GM21737 (cell line): ENCODE measurements around the gene REPS2.

Experiments used
- ATAC-seq: cut with Tn5 transposase; IDR thresholded peaks from one replicate; pipeline ENCODE4 v1.9.1; 2021; ENCODE audit warnings: mild to moderate bottlenecking, moderate library complexity; ENCODE audit not compliant: unreplicated experiment

The REPS2 gene

DNA sequence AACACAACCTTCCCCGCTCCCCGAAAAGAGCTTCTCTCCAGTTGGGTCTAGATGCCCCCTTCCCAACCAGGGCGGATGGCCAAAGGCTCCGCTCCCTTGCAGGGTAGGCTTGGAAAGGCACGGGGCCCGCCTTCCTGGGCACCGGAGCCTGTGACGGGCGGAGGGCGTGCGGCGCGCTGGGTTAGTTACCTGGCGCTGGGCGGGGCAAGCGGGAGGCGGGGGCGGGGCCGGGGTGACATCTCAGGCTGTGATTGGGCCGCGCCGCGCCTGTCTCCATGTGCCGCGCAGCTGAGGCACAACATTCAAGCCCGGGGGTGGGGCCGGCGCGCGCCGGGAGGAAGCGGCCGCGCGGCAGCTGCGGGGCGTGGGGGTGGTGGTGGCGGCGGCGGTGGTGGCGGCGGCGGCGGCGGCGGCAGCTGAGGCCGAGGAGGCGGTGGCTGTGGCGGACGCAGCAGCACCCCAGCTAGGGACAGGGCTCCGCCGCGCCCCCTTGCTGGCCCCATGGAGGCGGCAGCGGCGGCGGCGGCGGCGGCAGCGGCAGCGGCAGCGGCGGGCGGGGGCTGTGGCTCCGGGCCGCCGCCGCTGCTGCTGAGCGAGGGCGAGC is at the start of gene REPS2:
Gene REPS2, plus strand, starts transcription at position 298 of the 604 bp plus-strand sequence. Its CDS starts 204 bp downstream, at position 502.
- peak; percentile 95 for ATAC-seq

DNA sequence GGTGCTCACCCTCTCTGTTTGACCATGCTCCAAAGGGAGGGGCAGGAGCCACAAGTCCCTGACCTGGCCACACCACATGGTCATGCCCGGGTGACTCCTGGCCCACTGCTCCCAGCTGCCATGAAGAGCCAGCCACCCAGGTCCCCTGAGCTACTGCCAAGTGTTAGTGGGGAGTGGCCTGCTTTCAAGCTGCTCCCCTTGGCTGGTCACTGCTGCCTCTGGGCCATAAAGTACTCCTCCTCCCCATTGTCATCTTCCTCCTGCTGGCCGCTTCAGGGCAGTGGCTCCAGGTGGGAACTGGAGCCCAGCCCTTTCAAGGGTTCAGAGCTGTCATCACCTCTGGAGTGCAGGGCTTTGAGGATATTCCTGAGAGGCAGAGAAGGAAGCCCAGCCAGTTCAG is 49.0 kb upstream of the REPS2 start:
- no peak for ATAC-seq

DNA sequence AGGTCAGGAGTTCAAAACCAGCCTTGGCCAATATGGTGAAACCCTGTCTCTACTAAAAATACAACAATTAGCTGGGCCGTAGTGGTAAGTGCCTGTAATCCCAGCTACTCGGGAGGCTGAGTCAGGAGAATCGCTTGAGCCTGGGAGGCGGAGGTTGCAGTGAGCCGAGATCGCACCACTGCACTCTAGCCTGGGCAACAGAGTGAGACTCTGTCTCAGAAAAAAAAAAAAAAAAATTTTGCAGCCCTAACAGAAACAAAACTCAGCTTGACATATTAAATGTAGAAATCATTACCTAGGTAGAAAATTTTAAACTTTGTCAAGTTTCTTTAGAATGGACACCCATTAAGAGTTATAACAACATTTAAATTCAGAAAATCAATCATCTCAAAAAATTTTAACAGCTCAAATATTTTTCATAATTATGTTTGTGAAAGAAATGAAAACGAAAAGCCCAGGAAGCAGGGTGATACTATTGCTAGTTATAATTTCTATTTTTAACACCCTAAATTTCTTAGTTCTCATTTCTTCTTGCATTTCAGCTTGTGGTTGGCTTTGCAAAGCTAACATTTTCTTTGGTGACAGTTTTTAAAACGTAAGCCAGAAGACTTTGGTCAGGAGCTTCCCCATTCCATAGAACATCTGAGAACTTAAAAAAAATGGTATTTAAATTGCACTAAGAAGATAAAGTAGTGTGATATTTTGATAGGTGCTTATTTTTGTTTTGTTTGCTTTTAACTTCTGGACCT is 43.0 kb upstream of the REPS2 start:
- ATAC-seq = no peak

DNA sequence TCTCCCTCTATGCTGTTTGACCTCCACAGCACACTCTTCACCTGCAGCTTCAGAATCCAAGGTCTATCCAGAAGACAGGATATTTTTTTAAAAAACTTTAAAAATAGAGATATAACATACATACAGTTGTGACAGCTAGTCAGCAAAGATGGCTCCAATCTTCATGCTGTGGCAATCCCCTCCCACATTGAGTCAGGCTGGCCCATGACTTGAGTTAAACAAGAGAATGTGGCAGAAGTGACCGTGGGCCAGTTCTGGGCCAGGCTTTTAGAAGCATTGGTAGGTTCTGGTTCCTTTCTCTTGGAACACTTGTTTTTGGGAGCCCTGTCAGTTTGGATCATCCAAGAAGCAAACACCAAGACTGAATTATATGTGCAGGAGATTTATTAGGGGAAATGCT is 36.1 kb upstream of the REPS2 start:
- no peak for ATAC-seq

DNA sequence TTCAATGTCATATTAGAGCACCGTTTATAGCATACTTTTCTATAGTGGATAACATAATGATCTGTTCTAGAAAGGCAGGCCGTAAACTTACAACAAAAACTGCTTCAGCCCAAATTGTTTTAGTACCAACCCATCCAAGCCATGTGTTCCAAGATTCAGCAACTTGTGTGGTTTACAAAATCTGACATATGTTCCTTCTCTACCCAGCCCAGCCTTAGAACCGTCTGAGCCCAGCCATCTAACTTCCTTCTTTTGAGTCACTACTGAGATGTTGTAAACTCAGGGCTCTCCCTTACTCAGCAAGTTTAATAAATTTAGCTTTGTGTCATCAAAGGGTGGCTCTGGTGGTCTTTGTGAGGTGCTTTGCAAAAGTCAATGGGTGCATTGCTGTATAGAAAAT is 32.4 kb upstream of the REPS2 start:
- no peak for ATAC-seq

DNA sequence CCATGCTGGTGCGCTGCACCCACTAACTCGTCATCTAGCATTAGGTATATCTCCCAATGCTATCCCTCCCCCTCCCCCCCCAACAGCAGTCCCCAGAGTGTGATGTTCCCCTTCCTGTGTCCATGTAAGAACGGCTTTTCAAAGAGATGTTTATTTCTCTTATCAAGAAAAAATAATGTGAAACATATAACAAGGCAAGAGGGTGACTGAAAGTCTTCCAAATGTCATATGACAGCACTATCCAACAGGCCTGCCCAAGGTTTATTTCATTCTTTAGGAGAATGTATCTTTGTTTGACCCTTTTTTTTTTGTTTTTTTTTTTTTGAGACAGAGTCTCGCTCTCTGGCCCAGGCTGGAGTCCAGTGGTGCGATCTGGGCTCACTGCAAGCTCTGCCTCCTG is 29.9 kb upstream of the REPS2 start:
- ATAC-seq = no peak

DNA sequence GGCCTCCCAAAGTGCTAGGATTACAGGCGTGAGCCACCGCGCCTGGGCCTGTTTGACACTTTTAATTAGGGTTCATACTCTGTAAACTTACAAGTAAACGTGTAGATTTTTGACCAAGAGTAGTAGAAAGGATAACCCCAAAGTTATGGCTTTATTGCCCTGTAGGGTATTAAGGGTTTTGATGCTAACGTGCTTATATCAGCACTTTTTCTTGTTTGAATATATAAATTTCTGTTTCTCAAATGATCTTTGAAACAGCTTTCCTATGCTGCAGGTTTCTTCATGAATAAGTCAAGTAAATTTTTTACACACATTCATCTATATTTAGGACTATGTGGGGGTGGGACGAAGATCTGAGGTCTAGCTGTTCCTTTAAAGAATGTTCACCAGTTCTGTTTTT is 29.3 kb upstream of the REPS2 start:
- no peak for ATAC-seq

DNA sequence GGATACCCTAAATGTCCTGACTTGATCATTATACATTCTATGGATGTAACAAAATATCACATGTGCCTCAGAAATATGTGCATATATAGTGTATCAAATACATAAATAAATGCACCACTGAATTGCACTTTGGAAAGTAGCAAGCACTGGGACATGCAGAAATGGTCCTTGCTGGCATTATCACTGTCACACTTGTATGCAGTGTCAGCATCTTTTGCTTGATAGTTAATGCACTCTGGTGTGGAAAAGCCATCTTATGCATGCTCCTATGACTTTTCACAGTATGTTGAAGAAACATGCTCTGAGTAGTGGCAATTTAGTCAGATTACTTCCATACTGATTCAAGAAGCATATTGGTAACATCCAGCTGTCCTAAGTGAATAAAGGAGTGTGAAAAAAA is 27.5 kb upstream of the REPS2 start:
- no peak for ATAC-seq

DNA sequence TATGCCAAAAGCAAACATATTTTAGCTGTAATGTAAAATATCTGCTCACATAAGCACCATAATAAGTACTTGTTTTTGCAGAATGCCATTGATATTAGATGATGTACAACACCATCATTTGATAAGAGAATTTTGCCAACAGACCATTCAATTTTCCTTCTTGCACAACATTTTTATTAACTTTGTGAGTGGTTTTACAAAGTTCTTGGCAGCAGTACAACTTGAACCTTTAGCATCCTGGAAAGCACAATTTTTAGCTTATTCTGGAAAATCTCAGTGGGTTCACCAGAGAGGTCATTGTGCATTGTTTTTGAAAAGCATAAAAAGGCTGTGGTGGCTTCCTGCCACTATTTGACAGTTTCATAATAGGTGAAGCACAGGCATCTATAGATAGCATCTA is 26.4 kb upstream of the REPS2 start:
- no peak for ATAC-seq

DNA sequence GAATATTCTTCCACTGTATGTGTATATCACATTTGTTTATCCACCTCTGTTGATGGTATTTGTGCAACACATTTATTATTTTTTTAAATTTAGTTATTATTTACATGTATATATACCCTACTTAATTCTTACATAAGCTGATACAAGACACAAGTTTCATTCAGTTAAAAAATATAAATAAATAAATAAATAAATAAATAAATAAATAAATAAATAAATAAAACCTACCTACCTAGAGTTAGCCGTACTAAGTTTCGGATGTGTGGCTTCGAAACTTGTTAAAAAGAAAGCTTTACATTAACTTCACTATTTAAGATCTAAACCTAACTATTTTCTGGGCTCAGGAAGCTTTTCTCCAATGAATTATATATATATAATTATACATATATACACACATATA is 23.3 kb upstream of the REPS2 start:
- ATAC-seq = no peak

DNA sequence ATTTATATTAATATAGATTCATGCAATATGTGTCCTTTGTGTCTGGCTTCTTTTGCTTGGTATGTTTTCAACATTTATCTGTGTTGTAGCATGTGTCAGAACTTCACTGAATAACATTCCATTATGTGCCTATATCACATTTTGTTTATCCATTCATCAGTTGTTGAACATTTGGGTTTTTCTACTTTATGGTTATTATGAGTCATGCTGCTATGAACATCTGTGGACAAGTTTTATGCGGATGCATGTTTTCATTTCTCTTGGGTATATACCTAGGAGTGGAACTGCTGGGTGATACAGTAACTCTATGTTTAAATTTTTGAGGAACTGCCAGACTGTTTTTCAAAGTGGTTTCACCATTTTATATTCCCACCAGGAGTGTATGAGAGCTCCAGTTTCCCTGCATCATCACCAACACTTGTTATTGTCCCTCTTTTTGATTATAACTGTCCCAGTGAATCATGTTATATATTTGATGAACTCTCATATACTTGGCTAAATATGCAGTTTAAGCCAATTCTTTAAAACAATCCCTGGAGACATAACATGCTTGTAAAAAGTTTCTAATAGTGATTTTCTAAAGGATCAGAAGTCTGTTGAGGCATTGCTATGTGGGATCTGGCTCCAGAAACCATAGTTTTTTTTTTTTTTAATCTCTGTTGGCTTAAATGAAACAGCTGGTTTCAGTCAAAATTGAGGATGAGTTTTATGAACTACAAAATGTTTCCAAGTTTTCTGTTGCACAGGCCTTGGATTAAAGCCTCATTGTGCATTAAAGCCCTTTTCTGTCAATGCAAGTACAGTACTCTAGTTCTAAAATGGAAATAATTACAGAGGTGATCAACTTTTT is 21.6 kb upstream of the REPS2 start:
- no peak for ATAC-seq

DNA sequence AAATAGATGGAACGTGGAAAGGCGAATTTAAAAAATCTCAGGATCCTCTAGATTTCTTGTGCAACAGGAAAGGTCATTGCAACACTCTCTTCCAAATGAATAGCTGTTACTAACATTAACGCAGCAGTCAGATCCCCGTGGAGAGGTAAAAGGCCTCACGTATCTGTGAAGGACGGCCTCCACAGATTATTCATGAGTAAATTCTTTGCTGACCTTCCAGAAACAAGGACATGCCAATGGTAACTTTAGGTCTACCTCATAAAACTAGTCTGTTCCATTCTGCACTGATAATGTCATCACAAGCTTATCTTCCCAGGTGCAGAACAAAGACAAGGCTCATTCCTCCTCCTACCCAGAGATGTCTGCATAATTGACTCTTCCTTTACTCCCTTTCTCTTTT is 16.1 kb upstream of the REPS2 start:
- no peak for ATAC-seq

DNA sequence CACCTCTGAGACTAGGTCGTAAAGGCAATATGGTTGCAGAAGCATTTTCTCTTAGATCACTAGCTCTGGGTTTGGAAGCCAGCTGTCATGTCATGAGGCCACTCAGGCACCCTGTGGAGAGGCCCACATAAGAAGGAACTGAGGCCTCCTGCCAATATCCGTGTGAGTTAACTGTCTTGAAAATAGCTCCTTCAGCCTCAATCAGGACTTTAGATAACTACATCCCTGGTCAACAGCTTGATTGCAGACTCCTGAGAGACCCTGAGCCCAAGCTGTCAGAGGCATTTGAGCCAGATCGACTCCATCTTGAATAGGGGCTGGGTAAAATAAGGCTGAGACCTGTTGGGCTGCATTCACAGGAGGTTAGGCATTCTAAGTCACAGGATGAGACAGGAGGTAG is 15.1 kb upstream of the REPS2 start:
- no peak for ATAC-seq

DNA sequence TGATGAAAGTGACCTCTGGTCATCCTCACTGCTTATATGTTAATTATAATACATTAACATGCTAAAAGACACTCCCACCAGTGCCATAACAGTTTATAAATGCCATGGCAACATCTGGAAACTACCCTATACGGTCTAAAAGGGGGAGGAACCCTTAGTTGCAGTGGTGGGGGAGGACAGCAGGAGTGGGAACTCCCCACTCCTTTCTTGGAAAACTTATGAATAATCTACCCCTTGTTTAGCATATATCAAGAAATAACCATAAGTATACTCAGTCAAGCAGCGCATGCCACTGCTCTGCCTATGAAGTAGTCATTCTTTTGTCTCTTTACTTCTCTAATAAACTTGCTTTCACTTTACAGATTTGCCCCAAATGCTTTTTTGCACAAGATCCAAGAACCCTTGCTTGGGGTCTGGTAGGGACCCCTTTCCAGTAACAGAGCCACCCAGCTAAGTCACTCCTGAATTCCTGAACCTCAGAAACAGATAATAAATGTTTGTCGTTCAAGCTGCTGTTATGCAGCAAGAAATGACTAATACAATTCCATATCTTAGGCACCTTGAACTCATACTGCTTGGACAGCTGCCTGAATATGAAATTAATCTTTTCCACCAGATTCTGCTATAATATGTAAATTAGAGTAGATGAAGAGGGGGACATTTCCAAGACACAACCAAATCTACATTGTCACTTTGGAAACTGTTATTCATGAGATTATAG is 14.4 kb upstream of the REPS2 start:
- no peak for ATAC-seq

DNA sequence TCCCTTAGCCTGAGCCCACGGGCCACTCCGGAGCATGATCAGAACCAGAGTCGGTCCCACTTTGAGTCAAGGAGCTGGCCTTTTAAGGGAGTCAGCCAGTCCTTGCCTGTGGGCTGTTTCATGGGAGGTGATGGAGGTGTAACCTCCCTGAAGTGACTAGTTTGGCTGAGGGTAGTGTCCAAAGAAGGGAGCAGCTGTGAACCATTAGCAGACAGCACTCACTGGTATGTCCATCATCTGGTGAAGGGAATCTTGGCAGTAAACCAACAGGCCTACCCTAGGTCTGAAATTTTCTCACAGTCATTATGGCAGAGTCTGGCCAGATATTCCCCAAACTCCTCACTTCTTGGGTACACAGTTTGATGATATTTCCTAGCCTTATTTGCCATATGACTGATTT is 12.3 kb upstream of the REPS2 start:
- no peak for ATAC-seq

DNA sequence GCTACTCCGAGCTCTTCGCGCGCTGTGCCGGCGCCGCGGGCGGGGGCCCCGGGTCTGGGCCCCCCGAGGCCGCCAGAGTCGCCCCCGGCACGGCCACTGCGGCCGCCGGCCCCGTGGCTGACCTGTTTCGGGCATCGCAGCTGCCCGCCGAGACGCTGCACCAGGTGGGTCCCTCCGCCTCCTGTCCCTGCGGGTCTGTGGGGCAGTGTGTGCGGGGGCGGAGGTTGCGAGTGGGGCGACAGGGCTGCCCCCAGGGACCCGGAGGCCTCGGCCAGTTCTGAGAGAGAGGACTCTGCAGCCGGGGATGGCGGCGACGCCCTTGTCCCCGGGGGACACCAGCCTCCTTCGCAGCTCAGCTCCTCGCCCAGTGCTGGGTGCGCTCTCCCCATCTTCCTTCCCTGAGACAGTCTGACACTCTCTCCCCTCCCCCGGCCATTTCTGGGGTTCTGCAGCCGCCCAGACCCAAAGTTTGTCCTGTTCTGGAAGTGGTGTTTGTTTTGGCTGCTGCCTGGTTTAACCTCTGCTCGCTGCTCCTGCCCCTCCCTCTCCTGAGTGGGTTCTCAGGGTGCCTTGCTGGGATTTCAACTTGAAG is 609 bp downstream of the REPS2 start:
- ATAC-seq = peak; percentile 29

DNA sequence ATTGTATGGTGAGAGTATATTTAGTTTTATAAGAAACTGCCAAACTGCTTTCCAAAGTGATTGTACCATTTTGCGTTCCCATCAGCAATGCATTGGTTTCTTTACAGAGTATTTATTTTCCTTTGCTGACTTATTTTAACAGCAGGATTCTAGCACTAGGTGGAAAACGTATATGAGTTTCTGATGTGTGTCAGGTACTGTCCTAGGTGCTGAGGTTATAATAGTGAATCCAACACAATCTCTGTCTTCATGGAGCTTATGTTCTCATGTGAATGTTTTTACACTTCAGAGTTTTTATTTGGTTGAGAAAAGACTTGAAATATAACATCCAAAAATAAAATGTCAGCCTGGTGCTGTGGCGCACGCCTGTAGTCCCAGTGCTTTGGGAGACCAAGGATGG is 4.0 kb downstream of the REPS2 start:
- ATAC-seq = no peak

DNA sequence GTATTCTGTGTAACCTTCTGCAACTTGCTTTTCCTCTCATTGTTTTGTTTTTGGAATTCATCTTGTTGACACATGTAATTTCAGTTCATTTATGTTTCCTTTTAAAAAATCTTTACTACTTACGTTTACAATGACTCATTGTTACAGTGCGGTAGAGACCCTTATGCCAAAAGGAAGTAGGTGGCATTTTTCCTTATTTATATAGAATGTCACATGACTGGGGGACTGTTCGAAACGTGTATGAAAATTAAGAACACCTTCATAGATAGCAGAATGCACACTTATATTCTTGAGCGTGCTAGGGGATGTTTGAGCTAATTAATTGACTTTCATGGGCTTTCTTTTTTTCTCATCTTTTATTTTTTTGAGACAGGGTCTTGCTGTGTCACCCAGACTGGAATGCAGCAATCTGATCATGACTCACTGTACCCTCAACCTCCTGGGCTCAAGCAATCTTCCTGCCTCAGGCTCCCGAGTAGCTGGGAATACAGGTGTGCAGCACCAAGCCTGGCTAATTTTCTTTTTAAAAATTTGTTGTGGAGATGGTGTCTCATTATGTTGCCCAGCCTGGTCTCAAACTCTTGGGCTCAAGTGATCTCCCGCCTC is 7.3 kb downstream of the REPS2 start:
- ATAC-seq = no peak

DNA sequence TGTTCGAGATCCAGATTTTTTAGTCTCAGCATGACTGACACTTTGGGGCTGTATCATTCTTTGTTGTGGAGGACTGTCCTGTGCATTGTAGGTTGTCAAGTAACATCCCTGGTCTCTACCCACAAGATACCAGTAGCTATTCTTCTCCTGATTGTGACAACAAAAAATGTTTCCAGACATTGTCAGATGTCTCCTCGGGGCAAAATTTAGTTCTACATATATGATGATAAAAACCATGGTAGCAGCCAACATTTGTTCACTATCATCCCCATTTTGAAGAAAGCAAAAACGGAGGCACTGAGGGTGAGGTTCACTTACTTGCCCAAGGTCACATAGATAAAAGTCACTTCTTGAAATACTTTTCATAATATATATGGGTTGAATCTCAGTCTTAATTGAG is 11.3 kb downstream of the REPS2 start:
- ATAC-seq = no peak

DNA sequence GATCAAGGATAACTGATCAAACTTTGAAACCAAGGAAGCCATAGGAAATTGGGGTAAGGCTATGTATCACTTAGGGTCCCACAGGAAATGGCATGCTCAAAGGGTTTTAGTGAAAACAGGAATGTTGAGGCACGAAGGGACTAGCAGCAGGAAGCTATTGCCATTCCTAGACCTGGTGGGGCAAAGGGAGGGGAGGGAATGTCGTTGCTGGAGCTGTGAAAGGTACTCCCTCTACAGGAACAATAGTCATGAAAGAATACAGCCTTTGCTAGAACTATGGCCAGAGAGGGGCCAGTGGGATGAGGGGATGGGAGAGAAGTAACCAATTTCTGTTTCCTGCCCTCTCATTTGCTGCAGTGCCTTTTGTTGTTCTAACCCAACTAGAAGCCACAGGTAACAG is 11.9 kb downstream of the REPS2 start:
- no peak for ATAC-seq
